SK-N-SH (cell line): ENCODE results near the gene ZFP90. TPM values are rescaled to one million over a fixed set of nuclear protein-coding genes. Genes with fewer than 3 reads are reported as not detected.

ENCODE experiments used
- CTCF ChIA-PET: fragments of 300-600, 350-600 bp; formaldehyde crosslinking; extraction: SDS; loops from one replicate; lab custom pipeline; 2021; lab: Yijun Ruan, JAX
- POLR2A ChIA-PET: fragments of 350-600 bp; sonication (Branson Sonifier 250); formaldehyde crosslinking; extraction: SDS; loops from one replicate; lab custom pipeline; 2020; ENCODE audit warnings: antibody characterized with exemption, inconsistent platforms; lab: Yijun Ruan, JAX
- DNase-seq: peaks from one replicate; pipeline ENCODE4 v3.0.0; 2012
- H2AFZ ChIP-seq: fragments of 200-600 bp; sonication (generic); 2 replicates; pipeline ENCODE4 v1.8.1; 2016; ENCODE audit warnings: antibody characterized with exemption, mild to moderate bottlenecking, low read depth
- H3F3A ChIP-seq: fragments of 200-600 bp; sonication (generic); replicated peaks from 2 replicates; pipeline ENCODE3; 2016; ENCODE audit warnings: antibody characterized with exemption, mild to moderate bottlenecking; ENCODE audit not compliant: insufficient read depth
- H3K27ac ChIP-seq, 2 experiments: fragments of 200-500 bp in 1 of 2; fragments of 200-600 bp in 1 of 2; sonication (Bioruptor generic) in 1 of 2; sonication (generic), shearing (Covaris generic) in 1 of 2; 2 replicates each; pipeline versions ENCODE4 v1.5.1 to v1.6.1; 2014 to 2016; ENCODE audit warnings: low read depth in 2 of 2, inconsistent platforms in 1 of 2, low read length in 1 of 2, mild to moderate bottlenecking in 1 of 2, mixed read lengths in 1 of 2
- H3K27me3 ChIP-seq: fragments of 200-600 bp; sonication (generic), shearing (Covaris generic); 2 replicates; pipeline ENCODE4 v1.6.1; 2016; ENCODE audit warnings: mixed run types; ENCODE audit not compliant: insufficient read depth
- H3K36me3 ChIP-seq, 2 experiments: fragments of 200-500 bp in 1 of 2; fragments of 200-600 bp in 1 of 2; sonication (Bioruptor generic) in 1 of 2; sonication (generic) in 1 of 2; replicated peaks in 1 of 2; 2 replicates each; pipeline versions ENCODE3 to v1.5.1; 2014 to 2016; ENCODE audit warnings: low read length in 1 of 2, mild to moderate bottlenecking in 1 of 2; ENCODE audit not compliant: insufficient read depth in 2 of 2, control insufficient read depth in 1 of 2
- H3K4me1 ChIP-seq, 2 experiments: fragments of 200-500 bp in 1 of 2; fragments of 200-600 bp in 1 of 2; sonication (Bioruptor generic) in 1 of 2; sonication (generic), shearing (Covaris generic) in 1 of 2; 2 replicates each; pipeline versions ENCODE4 v1.5.1 to v1.6.1; 2014 to 2016; ENCODE audit warnings: low read depth in 1 of 2, low read length in 1 of 2, mixed run types in 1 of 2; ENCODE audit not compliant: insufficient read depth in 2 of 2, control insufficient read depth in 1 of 2
- H3K4me2 ChIP-seq: fragments of 200-600 bp; sonication (generic), shearing (Covaris generic); 2 replicates; pipeline ENCODE4 v1.6.1; 2017; ENCODE audit warnings: mixed run types
- H3K4me3 ChIP-seq, 2 experiments: fragments of 200-500 bp in 1 of 2; fragments of 200-600 bp in 1 of 2; sonication (Bioruptor generic) in 1 of 2; sonication (generic), shearing (Covaris generic) in 1 of 2; 2 replicates each; pipeline versions ENCODE4 v1.5.1 to v1.8.1; 2014 to 2016; ENCODE audit warnings: low read depth in 2 of 2, inconsistent platforms in 1 of 2, low read length in 1 of 2, mild to moderate bottlenecking in 1 of 2, mixed read lengths in 1 of 2, moderate library complexity in 1 of 2
- H3K79me2 ChIP-seq: fragments of 200-600 bp; sonication (generic); 2 replicates; pipeline ENCODE4 v1.8.1; 2017; ENCODE audit warnings: mild to moderate bottlenecking; ENCODE audit not compliant: insufficient read depth
- H3K9ac ChIP-seq: fragments of 200-600 bp; sonication (generic); 2 replicates; pipeline ENCODE4 v1.6.1; 2017; ENCODE audit warnings: mixed run types
- H3K9me2 ChIP-seq: fragments of 200-600 bp; sonication (generic); 2 replicates; pipeline ENCODE4 v1.6.1; 2017; ENCODE audit warnings: mixed run types
- H3K9me3 ChIP-seq: fragments of 200-600 bp; sonication (generic); 2 replicates; pipeline ENCODE4 v1.6.1; 2017; ENCODE audit warnings: mixed run types, mild to moderate bottlenecking, moderate library complexity
- H4K20me1 ChIP-seq: fragments of 200-600 bp; sonication (generic); 2 replicates; pipeline ENCODE4 v1.6.1; 2017; ENCODE audit warnings: mild to moderate bottlenecking, mixed run types; ENCODE audit not compliant: insufficient read depth
- CHD2 ChIP-seq: fragments of 150-350 bp; IDR thresholded peaks from 2 replicates; pipeline ENCODE4 v1.6.1; 2018; ENCODE audit warnings: low read length; ENCODE audit not compliant: partially characterized antibody
- FOSL2 ChIP-seq: IDR thresholded peaks from 2 replicates; pipeline ENCODE4 v1.4.0; 2012; ENCODE audit warnings: low read depth, mild to moderate bottlenecking, moderate library complexity, borderline replicate concordance
- FOXM1 ChIP-seq: IDR thresholded peaks from 2 replicates; pipeline ENCODE4 v1.4.0; 2012; ENCODE audit warnings: low read depth, mild to moderate bottlenecking
- GABPA ChIP-seq: IDR thresholded peaks from 2 replicates; pipeline ENCODE4 v1.4.0; 2012; ENCODE audit warnings: low read depth, mild to moderate bottlenecking
- IRF3 ChIP-seq: fragments of 150-350 bp; IDR thresholded peaks from 2 replicates; pipeline ENCODE4 v1.6.1; 2016; ENCODE audit warnings: mild to moderate bottlenecking, low read depth, low read length
- JUND ChIP-seq: IDR thresholded peaks from 2 replicates; pipeline ENCODE4 v1.4.0; 2012
- MEF2A ChIP-seq: IDR thresholded peaks from 2 replicates; pipeline ENCODE4 v1.4.0; 2012; ENCODE audit warnings: low read depth, borderline replicate concordance
- MXI1 ChIP-seq: IDR thresholded peaks from 2 replicates; pipeline ENCODE4 v1.6.1; 2012; ENCODE audit warnings: mild to moderate bottlenecking, low read depth, low read length, improper control_type of control experiment
- PBX3 ChIP-seq: IDR thresholded peaks from 2 replicates; pipeline ENCODE4; 2012
- RFX5 ChIP-seq: IDR thresholded peaks from 2 replicates; pipeline ENCODE4 v1.6.1; 2012; ENCODE audit warnings: mild to moderate bottlenecking, improper control_type of control experiment, low read length
- SIN3A ChIP-seq: IDR thresholded peaks from 2 replicates; pipeline ENCODE4 v1.6.1; 2012; ENCODE audit warnings: low read depth, mild to moderate bottlenecking, low read length, moderate library complexity, borderline replicate concordance
- SMC3 ChIP-seq: IDR thresholded peaks from 2 replicates; pipeline ENCODE4 v1.6.1; 2012; ENCODE audit warnings: low read depth, low read length, improper control_type of control experiment
- TAF1 ChIP-seq: IDR thresholded peaks from 2 replicates; pipeline ENCODE4 v1.6.1; 2012; ENCODE audit warnings: low read depth, mild to moderate bottlenecking, low read length, moderate library complexity, borderline replicate concordance
- TEAD4 ChIP-seq: IDR thresholded peaks from 2 replicates; pipeline ENCODE4 v1.4.0; 2012; ENCODE audit warnings: mild to moderate bottlenecking, borderline replicate concordance; ENCODE audit not compliant: insufficient read depth
- USF1 ChIP-seq: IDR thresholded peaks from 2 replicates; pipeline ENCODE4 v1.4.0; 2012; ENCODE audit warnings: low read depth, borderline replicate concordance
- YY1 ChIP-seq: IDR thresholded peaks from 2 replicates; pipeline ENCODE4 v1.4.0; 2012; ENCODE audit warnings: low read depth, mild to moderate bottlenecking
- ZBTB33 ChIP-seq: IDR thresholded peaks from 2 replicates; pipeline ENCODE4 v1.4.0; 2012; ENCODE audit warnings: low read depth, borderline replicate concordance
- WGBS: methylation state at CpG from one replicate; pipeline ENCODE4 v1.1.6; 2017; ENCODE audit warnings: low lambda C conversion rate; 5-methylcytosine and 5-hydroxymethylcytosine counted together
- polyA plus RNA-seq, 3 experiments: library from polyadenylated mRNA; depleted of rRNA; stranded (reverse); fragments of >200 nt; gene quantifications; 2 replicates each; pipeline ENCODE4 v1.2.3, GENCODE V29; 2012
- TF ChIP-seq, protein P1 (sequence below): IDR thresholded peaks from 2 replicates; pipeline ENCODE4 v1.6.1; 2012; ENCODE audit warnings: mild to moderate bottlenecking, low read depth, low read length, moderate library complexity
- TF ChIP-seq, protein P2 (sequence below): IDR thresholded peaks from 2 replicates; pipeline ENCODE4 v1.4.0; 2012; ENCODE audit warnings: low read depth

ZFP90 gene
- polyA plus RNA-seq, 1 of the 3 experiments (the other 2 are of a cell fraction) = 9.9 TPM

DNA sequence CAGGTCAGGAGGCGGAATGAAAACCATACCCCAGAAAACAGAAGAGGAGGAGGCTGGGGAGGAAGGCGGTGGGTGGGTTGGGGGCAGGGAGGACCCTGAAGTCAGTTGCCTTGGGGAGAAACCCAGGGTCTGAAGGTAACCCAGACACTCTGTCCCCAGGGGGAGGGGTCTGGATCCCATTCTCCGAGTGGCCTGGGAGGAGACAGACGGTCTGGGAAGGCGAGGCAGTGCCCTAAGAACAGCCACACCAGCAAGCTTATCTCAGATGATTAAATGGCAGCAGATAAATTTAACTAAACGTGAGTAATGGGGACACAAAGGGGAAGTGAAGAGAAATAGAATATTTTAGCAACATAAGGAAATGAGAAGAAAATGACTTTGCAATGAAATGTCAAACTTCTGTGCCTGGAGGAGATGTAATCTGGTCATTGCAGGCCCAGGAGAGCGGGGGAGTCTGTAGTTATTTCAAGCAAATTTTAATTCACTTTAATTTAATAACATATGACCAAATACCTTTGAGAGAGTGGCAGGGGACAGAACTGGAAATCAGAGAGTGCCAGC lies 21.4 kb upstream of the ZFP90 start (continued):
- no peak for TF ChIP-seq SMC3
- TF ChIP-seq RFX5 = no peak
- no peak for TF ChIP-seq IRF3
- no peak for TF ChIP-seq TAF1
- TF ChIP-seq FOXM1 = no peak
- no peak for TF ChIP-seq MEF2A
- no peak for TF ChIP-seq GABPA

- CTCF ChIA-PET = interaction anchor here (0.7 to 3.7 kb wide), 7 partner anchors 9 to 132 kb away, joined by 3 to 25 read pairs (median 4); no protein-coding TSS in a partner anchor
- H3K9me2 ChIP-seq = no peaks in the 10 kb centered on the region
- H3K4me2 ChIP-seq = no peak overlapping the region
- no peaks in the 10 kb centered on the region for H3K36me3 ChIP-seq
- H3K4me1 ChIP-seq = peaks cover 0 to 4% of the 10 kb centered on the region in 2 experiments; a peak in 1 of 4 replicates
- H3K9ac ChIP-seq = no peak overlapping the region
- H3K9me3 ChIP-seq = no peaks in the 10 kb centered on the region
- no peaks in the 10 kb centered on the region for H3K27me3 ChIP-seq
- DNase-seq = no peak
- H2AFZ ChIP-seq = no peak overlapping the region
- no peaks in the 10 kb centered on the region for H4K20me1 ChIP-seq
- no peak overlapping the region for H3K27ac ChIP-seq
- no peaks in the 10 kb centered on the region for H3K79me2 ChIP-seq
- H3F3A ChIP-seq = no peaks in the 10 kb centered on the region
- 58% methylated on average over 4 of the region's 6 CpGs for WGBS
- POLR2A ChIA-PET = no interaction called here
- TF ChIP-seq CHD2 (no peak), MEF2A (no peak), YY1 (no peak), GABPA (no peak), USF1 (no peak), ZBTB33 (no peak), FOSL2 (no peak), TEAD4 (no peak), SMC3 (no peak), PBX3 (no peak), SIN3A (no peak), JUND (no peak), RFX5 (no peak), MXI1 (no peak)
- TF ChIP-seq, protein P1, sequence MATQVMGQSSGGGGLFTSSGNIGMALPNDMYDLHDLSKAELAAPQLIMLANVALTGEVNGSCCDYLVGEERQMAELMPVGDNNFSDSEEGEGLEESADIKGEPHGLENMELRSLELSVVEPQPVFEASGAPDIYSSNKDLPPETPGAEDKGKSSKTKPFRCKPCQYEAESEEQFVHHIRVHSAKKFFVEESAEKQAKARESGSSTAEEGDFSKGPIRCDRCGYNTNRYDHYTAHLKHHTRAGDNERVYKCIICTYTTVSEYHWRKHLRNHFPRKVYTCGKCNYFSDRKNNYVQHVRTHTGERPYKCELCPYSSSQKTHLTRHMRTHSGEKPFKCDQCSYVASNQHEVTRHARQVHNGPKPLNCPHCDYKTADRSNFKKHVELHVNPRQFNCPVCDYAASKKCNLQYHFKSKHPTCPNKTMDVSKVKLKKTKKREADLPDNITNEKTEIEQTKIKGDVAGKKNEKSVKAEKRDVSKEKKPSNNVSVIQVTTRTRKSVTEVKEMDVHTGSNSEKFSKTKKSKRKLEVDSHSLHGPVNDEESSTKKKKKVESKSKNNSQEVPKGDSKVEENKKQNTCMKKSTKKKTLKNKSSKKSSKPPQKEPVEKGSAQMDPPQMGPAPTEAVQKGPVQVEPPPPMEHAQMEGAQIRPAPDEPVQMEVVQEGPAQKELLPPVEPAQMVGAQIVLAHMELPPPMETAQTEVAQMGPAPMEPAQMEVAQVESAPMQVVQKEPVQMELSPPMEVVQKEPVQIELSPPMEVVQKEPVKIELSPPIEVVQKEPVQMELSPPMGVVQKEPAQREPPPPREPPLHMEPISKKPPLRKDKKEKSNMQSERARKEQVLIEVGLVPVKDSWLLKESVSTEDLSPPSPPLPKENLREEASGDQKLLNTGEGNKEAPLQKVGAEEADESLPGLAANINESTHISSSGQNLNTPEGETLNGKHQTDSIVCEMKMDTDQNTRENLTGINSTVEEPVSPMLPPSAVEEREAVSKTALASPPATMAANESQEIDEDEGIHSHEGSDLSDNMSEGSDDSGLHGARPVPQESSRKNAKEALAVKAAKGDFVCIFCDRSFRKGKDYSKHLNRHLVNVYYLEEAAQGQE = no peak
- TF ChIP-seq, protein P2, sequence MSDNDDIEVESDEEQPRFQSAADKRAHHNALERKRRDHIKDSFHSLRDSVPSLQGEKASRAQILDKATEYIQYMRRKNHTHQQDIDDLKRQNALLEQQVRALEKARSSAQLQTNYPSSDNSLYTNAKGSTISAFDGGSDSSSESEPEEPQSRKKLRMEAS = no peak
- H3K4me3 ChIP-seq = no peak overlapping the region
Observed at GRCh38 chr16:68519225-68519745, 19.8 kb upstream of the ZFP90 start.
